Thyroid gland (tissue), 4 donors: ENCODE results near the gene PAGR1. TPM values are rescaled to one million over a fixed set of nuclear protein-coding genes. Genes with fewer than 3 reads are reported as not detected.

Experiments
- DNase-seq, 2 donors: peaks; one replicate each; pipeline ENCODE4 v3.0.0-alpha.2; 2019
- H3K27ac ChIP-seq, 3 donors: fragments of 200-600 bp; sonication (generic); 1 replicate in 2 of 3; 2 replicates in 1 of 3; pipeline ENCODE4 v1.5.1; 2016 to 2019; ENCODE audit warnings: mild to moderate bottlenecking in 1 of 3, moderate library complexity in 1 of 3
- H3K27me3 ChIP-seq: fragments of 200-600 bp; sonication (generic); one replicate; pipeline ENCODE4 v1.5.1; 2019
- H3K36me3 ChIP-seq, 2 donors: fragments of 200-600 bp; sonication (generic); one replicate each; pipeline ENCODE4 v1.5.1; 2016 to 2019
- H3K4me1 ChIP-seq, 2 donors: fragments of 200-600 bp; sonication (generic); one replicate each; pipeline ENCODE4 v1.5.1; 2017 to 2019
- H3K4me3 ChIP-seq, 3 donors: fragments of 200-600 bp; sonication (generic); replicated peaks in 1 of 3; 1 replicate in 2 of 3; 2 replicates in 1 of 3; pipeline ENCODE4 v1.5.1; 2016; ENCODE audit warnings: mild to moderate bottlenecking in 1 of 3
- H3K9me3 ChIP-seq: fragments of 200-600 bp; sonication (generic); one replicate; pipeline ENCODE4 v1.5.1; 2017
- CTCF ChIP-seq, 6 experiments: fragments of 200-600 bp in 3 of 6; fragments of 450-650 bp in 3 of 6; sonication (generic) in 3 of 6; IDR thresholded peaks; one replicate each; pipeline ENCODE4 v1.5.1; 2016 to 2019; ENCODE audit warnings: antibody characterized with exemption in 6 of 6, mild to moderate bottlenecking in 2 of 6, inconsistent platforms in 1 of 6, moderate library complexity in 1 of 6
- POLR2A ChIP-seq, 2 donors: fragments of 450-650 bp; IDR thresholded peaks; one replicate each; pipeline ENCODE4 v1.6.1; 2017; ENCODE audit warnings: antibody characterized with exemption in 2 of 2, mild to moderate bottlenecking in 2 of 2, moderate library complexity in 1 of 2
- WGBS, 2 donors: methylation state at CpG; one replicate each; pipeline ENCODE4 v1.1.5; 2017; 5-methylcytosine and 5-hydroxymethylcytosine counted together
- intact Hi-C: fragments of 100-400 bp; cut with DNase I; formaldehyde crosslinking; loops from one replicate; pipeline ENCODE4 v1.15.1; 2023
- total RNA-seq, 4 donors: library from RNA; depleted of rRNA; stranded (reverse); fragments of >200 nt; gene quantifications; one replicate each; pipeline ENCODE4 v1.2.3, GENCODE V29; 2016

Gene PAGR1
- total RNA-seq, 4 donors from 2014 or later: 38.2 to 75.0 (median 55.2) TPM

DNA sequence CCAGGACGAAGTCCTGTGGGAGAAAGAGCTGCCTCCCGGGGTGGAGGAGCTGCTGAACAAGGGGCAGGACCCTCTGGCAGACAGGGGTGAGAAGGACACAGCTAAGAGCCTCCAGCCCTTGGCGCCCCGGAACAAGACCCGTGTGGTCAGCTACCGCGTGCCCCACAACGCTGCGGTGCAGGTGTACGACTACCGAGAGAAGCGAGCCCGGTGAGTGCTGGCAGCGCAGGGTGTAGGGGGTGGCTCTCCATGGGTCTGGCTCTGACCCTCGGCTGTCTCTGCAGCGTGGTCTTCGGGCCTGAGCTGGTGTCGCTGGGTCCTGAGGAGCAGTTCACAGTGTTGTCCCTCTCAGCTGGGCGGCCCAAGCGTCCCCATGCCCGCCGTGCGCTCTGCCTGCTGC lies 25.7 kb downstream of the PAGR1 start:
- H3K36me3 ChIP-seq: peaks cover 56 to 80% of the 10 kb centered on the region in 2 donors
- intact Hi-C loops: no loop called here

GRCh38 chr16:29842732-29843346 lies 26.9 kb downstream of the PAGR1 start:
- DNase-seq: no peak
- Histone ChIP-seq H3K4me1 (no peaks in the 10 kb centered on the region), H3K27me3 (no peaks in the 10 kb centered on the region), H3K9me3 (no peaks in the 10 kb centered on the region), H3K4me3 (no peak overlapping the region), H3K36me3 (peaks cover 50 to 78% of the 10 kb centered on the region in 2 donors), H3K27ac (no peak overlapping the region)
- TF ChIP-seq POLR2A (IDR thresholded peaks at IDR 0.05): no peak
- no peak for TF ChIP-seq CTCF (IDR thresholded peaks at IDR 0.05)
- 96 to 98% methylated on average over 9 of the region's 9 CpGs for WGBS, 2 donors
- intact Hi-C loops: no loop called here

More for the DNA sequence above, 25.7 kb downstream of the PAGR1 start:
- WGBS, 2 donors: 85 to 100% methylated on average over 1 to 16 of the region's 23 CpGs
- no peaks in the 10 kb centered on the region for H3K27me3 ChIP-seq
- no peak overlapping the region for H3K4me3 ChIP-seq
- H3K9me3 ChIP-seq: no peaks in the 10 kb centered on the region
- H3K4me1 ChIP-seq: no peaks in the 10 kb centered on the region
- no peak overlapping the region for H3K27ac ChIP-seq
- no peak for DNase-seq
- TF ChIP-seq POLR2A (IDR thresholded peaks at IDR 0.05) (no peak), CTCF (IDR thresholded peaks at IDR 0.05) (no peak)

- no peaks in the 10 kb centered on the region for H3K27me3 ChIP-seq
- DNase-seq: no peak
- H3K9me3 ChIP-seq: no peaks in the 10 kb centered on the region
- peaks cover 0 to 1% of the 10 kb centered on the region in 2 donors for H3K4me1 ChIP-seq
- H3K36me3 ChIP-seq: peaks cover 47 to 69% of the 10 kb centered on the region in 2 donors
- 94 to 99% methylated on average over 8 of the region's 8 CpGs for WGBS, 2 donors
- TF ChIP-seq CTCF (IDR thresholded peaks at IDR 0.05) (no peak), POLR2A (IDR thresholded peaks at IDR 0.05) (no peak)
- intact Hi-C loops: no loop called here
- no peak overlapping the region for H3K4me3 ChIP-seq
- no peak overlapping the region for H3K27ac ChIP-seq
Measured at GRCh38 chr16:29843931-29844330, 28.0 kb downstream of the PAGR1 start.

DNA sequence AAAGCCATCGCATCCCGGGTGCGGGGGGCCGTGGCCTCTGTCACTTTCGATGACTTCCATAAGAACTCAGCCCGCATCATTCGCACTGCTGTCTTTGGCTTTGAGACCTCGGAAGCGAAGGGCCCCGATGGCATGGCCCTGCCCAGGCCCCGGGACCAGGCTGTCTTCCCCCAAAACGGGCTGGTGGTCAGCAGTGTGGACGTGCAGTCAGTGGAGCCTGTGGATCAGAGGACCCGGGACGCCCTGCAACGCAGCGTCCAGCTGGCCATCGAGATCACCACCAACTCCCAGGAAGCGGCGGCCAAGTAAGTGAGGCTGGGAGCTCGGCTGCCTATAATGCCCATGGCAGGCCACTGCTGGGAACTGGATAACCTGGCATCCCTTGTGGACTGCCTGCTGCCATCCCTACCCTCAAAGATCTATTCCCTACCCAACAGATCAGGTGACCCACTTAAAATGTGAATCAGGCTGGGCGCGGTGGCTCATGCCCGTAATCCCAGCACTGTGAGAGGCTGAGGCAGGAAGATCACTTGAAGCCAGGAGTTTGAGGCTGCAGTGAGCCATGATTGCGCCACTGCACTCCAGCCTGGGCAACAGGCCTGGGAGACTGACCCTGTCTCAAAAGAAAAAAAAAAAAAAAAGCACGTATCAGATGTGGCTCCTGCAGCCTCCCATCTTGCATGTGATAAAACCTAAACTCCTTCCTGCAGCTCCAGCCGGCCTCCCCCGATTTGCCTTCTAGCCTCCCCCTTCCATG lies 28.8 kb downstream of the PAGR1 start:
- 90 to 91% methylated on average over 17 to 28 of the region's 28 CpGs for WGBS, 2 donors
- Histone ChIP-seq H3K9me3 (no peaks in the 10 kb centered on the region), H3K4me1 (peaks cover 0 to 8% of the 10 kb centered on the region in 2 donors), H3K4me3 (no peak overlapping the region), H3K27me3 (no peaks in the 10 kb centered on the region), H3K27ac (no peak overlapping the region), H3K36me3 (peaks cover 47 to 67% of the 10 kb centered on the region in 2 donors)
- no peak for TF ChIP-seq POLR2A (IDR thresholded peaks at IDR 0.05)
- no peak for TF ChIP-seq CTCF (IDR thresholded peaks at IDR 0.05)
- intact Hi-C loops: no loop called here
- DNase-seq: peak in 1 of 2 donors; percentile 29

DNA sequence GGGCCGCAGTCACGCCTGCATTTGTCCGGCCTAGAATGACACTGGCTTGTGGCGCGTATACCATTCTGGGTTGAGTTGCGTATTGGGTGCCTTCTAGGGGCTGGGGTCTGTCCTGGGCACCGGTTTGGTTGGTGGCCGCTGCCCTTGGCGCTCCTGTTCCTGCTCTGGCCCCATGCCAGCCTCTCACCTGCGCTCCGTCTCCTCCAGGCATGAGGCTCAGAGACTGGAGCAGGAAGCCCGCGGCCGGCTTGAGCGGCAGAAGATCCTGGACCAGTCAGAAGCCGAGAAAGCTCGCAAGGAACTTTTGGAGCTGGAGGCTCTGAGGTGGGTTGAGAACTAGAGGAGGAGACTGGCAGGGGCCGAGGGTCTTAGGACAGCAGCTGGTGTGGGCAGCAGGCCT lies 29.7 kb downstream of the PAGR1 start:
- Histone ChIP-seq H3K4me1 (peaks cover 0 to 8% of the 10 kb centered on the region in 2 donors), H3K27ac (no peak overlapping the region), H3K9me3 (no peaks in the 10 kb centered on the region), H3K27me3 (no peaks in the 10 kb centered on the region), H3K36me3 (peaks cover 40 to 60% of the 10 kb centered on the region in 2 donors), H3K4me3 (no peak overlapping the region)
- intact Hi-C loops: no loop called here
- TF ChIP-seq POLR2A (IDR thresholded peaks at IDR 0.05): no peak
- TF ChIP-seq CTCF (IDR thresholded peaks at IDR 0.05): no peak
- WGBS, 2 donors: 61 to 69% methylated on average over 7 to 14 of the region's 18 CpGs
- DNase-seq: peak; percentile 70 to 74
